GM23248 (cell line): ENCODE data around the gene BAMBI.

Experiments
- EZH2 ChIP-seq: fragments of 200-600 bp; sonication (generic); IDR thresholded peaks from 2 replicates; pipeline ENCODE4 v1.6.1; 2018; ENCODE audit warnings: antibody characterized with exemption, mild to moderate bottlenecking; ENCODE audit not compliant: insufficient read depth, poor library complexity, severe bottlenecking
- EZH2phosphoT487 ChIP-seq: fragments of 200-600 bp; sonication (generic); IDR thresholded peaks from 2 replicates; pipeline ENCODE4 v1.6.1; 2018; ENCODE audit warnings: antibody characterized with exemption, moderate library complexity, mild to moderate bottlenecking, low read depth; ENCODE audit not compliant: insufficient read depth

GRCh38 chr10:28686835-28687682, 9.7 kb downstream of the BAMBI start:
- TF ChIP-seq EZH2phosphoT487 (no peak), EZH2 (no peak)
